BE2C (cell line): ENCODE measurements around the gene TBCCD1.

Experiments used
- DNase-seq: peaks from one replicate; pipeline ENCODE4 v3.0.0-alpha.2; 2020
- H3K27me3 ChIP-seq: fragments of 250-450 bp; sonication (Bioruptor Pico); 2 replicates; pipeline ENCODE4 v1.5.1; 2020; ENCODE audit warnings: mild to moderate bottlenecking
- H3K36me3 ChIP-seq: fragments of 250-450 bp; sonication (Bioruptor Pico); 2 replicates; pipeline ENCODE4 v1.5.1; 2020; ENCODE audit warnings: mild to moderate bottlenecking
- H3K4me1 ChIP-seq: fragments of 250-450 bp; sonication (Bioruptor Pico); 2 replicates; pipeline ENCODE4 v1.5.1; 2020
- H3K4me3 ChIP-seq: 2 replicates; pipeline ENCODE4 v1.5.1; 2011; ENCODE audit warnings: low read depth, low read length
- H3K9me3 ChIP-seq: fragments of 250-450 bp; sonication (Bioruptor Pico); 2 replicates; pipeline ENCODE4 v1.5.1; 2020
- CTCF ChIP-seq: IDR thresholded peaks from 2 replicates; pipeline ENCODE4 v1.5.1; 2012; ENCODE audit warnings: mild to moderate bottlenecking, low read depth, low read length

Gene TBCCD1

GRCh38 chr3:186520957-186521842 lies 45.9 kb downstream of the TBCCD1 start:
- Histone ChIP-seq H3K4me3 (no peak overlapping the region), H3K9me3 (no peaks in the 10 kb centered on the region), H3K36me3 (no peaks in the 10 kb centered on the region), H3K4me1 (no peaks in the 10 kb centered on the region), H3K27me3 (no peaks in the 10 kb centered on the region)
- no peak for DNase-seq
- TF ChIP-seq CTCF, result no peak

- Histone ChIP-seq H3K9me3 (no peaks in the 10 kb centered on the region), H3K4me1 (no peaks in the 10 kb centered on the region), H3K36me3 (no peaks in the 10 kb centered on the region), H3K27me3 (no peaks in the 10 kb centered on the region), H3K4me3 (no peak overlapping the region)
- no peak for DNase-seq
- TF ChIP-seq CTCF, result no peak
Measured at GRCh38 chr3:186520431-186520830, 46.7 kb downstream of the TBCCD1 start.

- H3K27me3 ChIP-seq, result no peaks in the 10 kb centered on the region
- H3K36me3 ChIP-seq, result no peaks in the 10 kb centered on the region
- no peak for DNase-seq
- no peaks in the 10 kb centered on the region for H3K9me3 ChIP-seq
- H3K4me1 ChIP-seq, result peaks cover 1% of the 10 kb centered on the region; the same call in 1 of the 2 replicates
- TF ChIP-seq CTCF, result no peak
- no peak overlapping the region for H3K4me3 ChIP-seq
Measured at GRCh38 chr3:186519021-186519658, 48.0 kb downstream of the TBCCD1 start.

- H3K4me1 ChIP-seq, result peaks cover 21% of the 10 kb centered on the region
- no peak for TF ChIP-seq CTCF
Measured at GRCh38 chr3:186517218-186517617, 49.9 kb downstream of the TBCCD1 start.

GRCh38 chr3:186516646-186517045 lies 50.5 kb downstream of the TBCCD1 start:
- Histone ChIP-seq H3K4me1 (peaks cover 26% of the 10 kb centered on the region), H3K4me3 (no peak overlapping the region), H3K36me3 (no peaks in the 10 kb centered on the region), H3K27me3 (no peaks in the 10 kb centered on the region), H3K9me3 (no peaks in the 10 kb centered on the region)
- no peak for DNase-seq
- TF ChIP-seq CTCF, result no peak

More at GRCh38 chr3:186517218-186517617, 49.9 kb downstream of the TBCCD1 start:
- Histone ChIP-seq H3K36me3 (no peaks in the 10 kb centered on the region), H3K4me3 (no peak overlapping the region), H3K9me3 (no peaks in the 10 kb centered on the region), H3K27me3 (no peaks in the 10 kb centered on the region)
- DNase-seq, result no peak

- H3K27me3 ChIP-seq, result no peaks in the 10 kb centered on the region
- H3K4me1 ChIP-seq, result peaks cover 37% of the 10 kb centered on the region
- H3K9me3 ChIP-seq, result no peaks in the 10 kb centered on the region
- H3K36me3 ChIP-seq, result no peaks in the 10 kb centered on the region
- DNase-seq, result no peak
- no peak overlapping the region for H3K4me3 ChIP-seq
- TF ChIP-seq CTCF, result no peak
Measured at GRCh38 chr3:186515125-186515524, 52.0 kb downstream of the TBCCD1 start.
